DND-41 (cell line): ENCODE results near the gene TMEM163.

Experiments
- CTCF ChIP-seq: IDR thresholded peaks from 2 replicates; pipeline ENCODE4 v1.5.1; 2012; ENCODE audit warnings: borderline replicate concordance, low read length, moderate library complexity, mild to moderate bottlenecking; ENCODE audit not compliant: poor library complexity, severe bottlenecking; ENCODE audit errors: extremely low read depth
- EZH2 ChIP-seq: IDR thresholded peaks from 3 replicates; pipeline ENCODE4 v1.6.1; 2012; ENCODE audit warnings: borderline replicate concordance, low read depth, mild to moderate bottlenecking, moderate library complexity, low read length, inconsistent platforms; ENCODE audit not compliant: severe bottlenecking

- TF ChIP-seq EZH2 (no peak), CTCF (no peak)
Observed at GRCh38 chr2:134670955-134671354, 47.8 kb downstream of the TMEM163 start.
